Measurements from ENCODE around the gene C1orf226. TPM values are rescaled to one million over a fixed set of nuclear protein-coding genes. Genes with fewer than 3 reads are reported as not detected.

The C1orf226 gene
- total RNA-seq, 1 donor from 2014 or later: 9.8 TPM

DNA sequence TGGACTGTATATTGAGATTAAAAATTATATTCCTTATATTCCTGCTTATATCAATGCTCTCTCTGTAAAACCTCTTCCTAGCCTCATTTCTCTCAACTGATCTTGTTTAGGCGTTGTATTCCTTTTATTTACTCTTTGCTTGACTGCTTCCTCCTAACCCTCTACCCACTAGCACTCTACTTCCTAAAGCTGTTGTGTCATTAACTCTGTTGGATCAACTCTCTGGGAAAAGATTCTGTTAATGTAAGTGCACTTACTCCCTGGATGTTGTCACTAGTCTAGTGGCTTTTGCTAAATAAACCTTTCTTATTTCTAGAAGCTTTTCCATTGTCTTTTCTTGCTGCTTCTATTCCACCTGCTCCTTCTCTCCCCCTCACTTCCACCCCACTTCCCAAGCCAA lies 11.4 kb upstream of the C1orf226 start:
- TF ChIP-seq CTCF (conservative IDR thresholded peaks at IDR 0.05): no peak
- H3K4me3 Mint-ChIP-seq: no peak overlapping the region
- peaks cover 5% of the 10 kb centered on the region for H3K4me1 Mint-ChIP-seq
- no peak for DNase-seq (ENCODE audit: low read depth, low spot score)
- H3K9me3 Mint-ChIP-seq: no peaks in the 10 kb centered on the region
- H3K27me3 Mint-ChIP-seq (ENCODE audit: low read depth): no peaks in the 10 kb centered on the region
- H3K36me3 Mint-ChIP-seq (ENCODE audit: low read depth): no peaks in the 10 kb centered on the region
- no peak overlapping the region for H3K27ac Mint-ChIP-seq (ENCODE audit: unreplicated experiment)

DNA sequence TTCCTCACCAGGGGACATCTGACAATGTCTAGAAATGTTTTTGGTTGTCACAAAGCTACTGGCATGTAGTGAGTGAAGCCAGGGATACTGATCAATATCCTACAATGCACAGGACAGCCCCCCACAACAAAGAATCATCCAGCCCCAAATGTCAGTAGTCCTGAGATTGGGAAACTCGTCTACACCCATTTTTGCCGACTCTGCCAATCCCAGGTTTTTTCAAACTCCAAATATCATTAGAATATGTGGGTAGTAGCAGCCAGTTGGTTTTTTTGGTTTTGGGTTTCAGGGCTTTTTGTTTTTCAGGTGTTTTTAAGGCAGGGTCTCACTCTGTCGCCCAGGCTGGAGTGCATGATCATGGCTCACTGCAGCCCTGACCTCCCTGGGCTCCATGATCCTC lies 10.8 kb upstream of the C1orf226 start:
- H3K9me3 Mint-ChIP-seq: no peaks in the 10 kb centered on the region
- no peak overlapping the region for H3K27ac Mint-ChIP-seq (ENCODE audit: unreplicated experiment)
- H3K27me3 Mint-ChIP-seq (ENCODE audit: low read depth): no peaks in the 10 kb centered on the region
- no peaks in the 10 kb centered on the region for H3K36me3 Mint-ChIP-seq (ENCODE audit: low read depth)
- no peak overlapping the region for H3K4me3 Mint-ChIP-seq
- peaks cover 5% of the 10 kb centered on the region for H3K4me1 Mint-ChIP-seq
- no peak for TF ChIP-seq CTCF (conservative IDR thresholded peaks at IDR 0.05)
- no peak for DNase-seq (ENCODE audit: low read depth, low spot score)

- DNase-seq (ENCODE audit: low read depth, low spot score): no peak
- no peaks in the 10 kb centered on the region for H3K27me3 Mint-ChIP-seq (ENCODE audit: low read depth)
- H3K9me3 Mint-ChIP-seq: no peaks in the 10 kb centered on the region
- TF ChIP-seq CTCF (conservative IDR thresholded peaks at IDR 0.05): no peak
- H3K4me3 Mint-ChIP-seq: no peak overlapping the region
- H3K27ac Mint-ChIP-seq (ENCODE audit: unreplicated experiment): no peak overlapping the region
- peaks cover 5% of the 10 kb centered on the region for H3K4me1 Mint-ChIP-seq
- H3K36me3 Mint-ChIP-seq (ENCODE audit: low read depth): no peaks in the 10 kb centered on the region
Observed at GRCh38 chr1:162371611-162372010, 9.9 kb upstream of the C1orf226 start.

GRCh38 chr1:162372159-162373071 lies 9.1 kb upstream of the C1orf226 start:
- Mint-ChIP-seq H3K4me1 (peaks cover 5% of the 10 kb centered on the region), H3K27ac (ENCODE audit: unreplicated experiment) (peak overlapping the region; percentile 90), H3K4me3 (no peak overlapping the region), H3K9me3 (no peaks in the 10 kb centered on the region), H3K27me3 (ENCODE audit: low read depth) (no peaks in the 10 kb centered on the region), H3K36me3 (ENCODE audit: low read depth) (no peaks in the 10 kb centered on the region)
- no peak for TF ChIP-seq CTCF (conservative IDR thresholded peaks at IDR 0.05)
- no peak for DNase-seq (ENCODE audit: low read depth, low spot score)

DNA sequence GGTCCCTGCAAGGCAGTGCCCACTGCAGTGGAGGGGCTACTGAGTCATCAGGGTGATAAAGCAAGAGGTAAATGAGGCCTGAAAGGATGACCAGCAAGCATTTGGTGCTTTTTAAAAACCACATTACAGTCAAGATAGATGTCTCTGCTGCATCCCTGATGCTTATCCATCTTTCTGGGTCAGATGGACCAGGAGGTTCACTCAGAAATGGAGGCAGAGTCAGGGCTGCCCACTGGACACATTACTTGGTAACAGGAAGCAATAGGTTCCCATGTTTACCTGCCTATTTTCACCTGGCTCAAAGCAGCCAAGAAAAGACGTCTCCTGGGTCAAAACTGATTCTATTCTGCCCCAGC lies 8.5 kb upstream of the C1orf226 start:
- H3K4me3 Mint-ChIP-seq: no peak overlapping the region
- peak overlapping the region; percentile 72 for H3K27ac Mint-ChIP-seq (ENCODE audit: unreplicated experiment)
- no peaks in the 10 kb centered on the region for H3K36me3 Mint-ChIP-seq (ENCODE audit: low read depth)
- no peak for TF ChIP-seq CTCF (conservative IDR thresholded peaks at IDR 0.05)
- no peak for DNase-seq (ENCODE audit: low read depth, low spot score)
- H3K27me3 Mint-ChIP-seq (ENCODE audit: low read depth): no peaks in the 10 kb centered on the region
- H3K4me1 Mint-ChIP-seq: peaks cover 5% of the 10 kb centered on the region
- H3K9me3 Mint-ChIP-seq: no peaks in the 10 kb centered on the region
